Upper lobe of left lung (tissue), 6 donors: ENCODE data around the gene GID8. TPM values are rescaled to one million over a fixed set of nuclear protein-coding genes. Genes with fewer than 3 reads are reported as not detected.

Experiments
- ATAC-seq, 2 donors: fragments of 200-7000 bp; cut with Tn5 transposase; one replicate each; pipeline ENCODE4 v1.9.1; 2022; ENCODE audit warnings: mild to moderate bottlenecking in 2 of 2, moderate library complexity in 2 of 2; ENCODE audit not compliant: low FRiP score in 2 of 2
- DNase-seq, 2 donors: peaks; one replicate each; pipeline ENCODE4 v3.0.0-alpha.2; 2019 to 2020
- H3K27ac ChIP-seq, 4 donors: fragments of 200-600 bp; sonication (generic); one replicate each; pipeline ENCODE4 v1.5.1; 2016 to 2019
- H3K27me3 ChIP-seq, 4 donors: fragments of 200-600 bp; sonication (generic); one replicate each; pipeline ENCODE4 v1.5.1; 2017 to 2019
- H3K36me3 ChIP-seq, 4 donors: fragments of 200-600 bp; sonication (generic); one replicate each; pipeline ENCODE4 v1.5.1; 2016 to 2019
- H3K4me1 ChIP-seq, 4 donors: fragments of 200-600 bp; sonication (generic); one replicate each; pipeline ENCODE4 v1.5.1; 2018 to 2019
- H3K4me3 ChIP-seq, 4 donors: fragments of 200-600 bp; sonication (generic); one replicate each; pipeline ENCODE4 v1.5.1; 2017 to 2019; ENCODE audit warnings: mild to moderate bottlenecking in 2 of 4, moderate library complexity in 1 of 4
- H3K9me3 ChIP-seq, 4 donors: fragments of 200-600 bp; sonication (generic); one replicate each; pipeline ENCODE4 v1.5.1; 2018 to 2019
- CTCF ChIP-seq, 6 experiments: fragments of 450-650 bp in 4 of 6; fragments of 200-600 bp in 2 of 6; sonication (generic) in 2 of 6; IDR thresholded peaks; one replicate each; pipeline ENCODE4 v1.5.1; 2016 to 2019; ENCODE audit warnings: antibody characterized with exemption in 6 of 6
- EP300 ChIP-seq, 4 donors: sonication (generic); formaldehyde crosslinking; IDR thresholded peaks; one replicate each; pipeline ENCODE4 v1.5.1; 2017; ENCODE audit warnings: antibody characterized with exemption in 4 of 4, control low read depth in 2 of 4
- POLR2A ChIP-seq, 4 donors: fragments of 450-650 bp; IDR thresholded peaks; one replicate each; pipeline ENCODE4 v1.5.1; 2016 to 2017; ENCODE audit warnings: antibody characterized with exemption in 4 of 4, mild to moderate bottlenecking in 2 of 4
- POLR2AphosphoS5 ChIP-seq, 2 donors: sonication (generic); formaldehyde crosslinking; IDR thresholded peaks; one replicate each; pipeline ENCODE4 v1.5.1; 2017; ENCODE audit warnings: antibody characterized with exemption in 2 of 2
- WGBS, 2 donors: methylation state at CpG; one replicate each; pipeline ENCODE4 v1.1.5; 2017 to 2018; 5-methylcytosine and 5-hydroxymethylcytosine counted together
- total RNA-seq, 6 donors: library from RNA; depleted of rRNA in 4 of 6; stranded (reverse); fragments of >200 nt in 4 of 6; gene quantifications; one replicate each; pipeline versions ENCODE4 v1.1.0 to v1.2.1, GENCODE V29; 2016 to 2021
- donor health status: DM: no; HTN: no; CAD: no; lungs with moderate emphysema.
- donor health status: DM: no; HTN: yes; CAD: no; lungs with severe emphysema.

GID8 gene
- total RNA-seq, 6 donors from 2014 or later = 18.6 to 33.2 (median 26.3) TPM

GRCh38 chr20:62995898-62996595 lies 58.1 kb downstream of the GID8 start:
- 64 to 74% methylated on average over 10 to 21 of the region's 25 CpGs for WGBS, 2 donors
- H3K27me3 ChIP-seq = peaks cover 0 to 16% (median 2%) of the 10 kb centered on the region in 4 donors
- no peaks in the 10 kb centered on the region for H3K9me3 ChIP-seq
- ATAC-seq (no peak), DNase-seq (no peak)
- no peak for TF ChIP-seq CTCF (IDR thresholded peaks at IDR 0.05)
- TF ChIP-seq POLR2AphosphoS5 (IDR thresholded peaks at IDR 0.05) = no peak
- no peak for TF ChIP-seq POLR2A (IDR thresholded peaks at IDR 0.05)
- no peak for TF ChIP-seq EP300 (IDR thresholded peaks at IDR 0.05)
- no peaks in the 10 kb centered on the region for H3K36me3 ChIP-seq
- no peaks in the 10 kb centered on the region for H3K4me1 ChIP-seq
- no peak overlapping the region for H3K27ac ChIP-seq
- H3K4me3 ChIP-seq = no peak overlapping the region

DNA sequence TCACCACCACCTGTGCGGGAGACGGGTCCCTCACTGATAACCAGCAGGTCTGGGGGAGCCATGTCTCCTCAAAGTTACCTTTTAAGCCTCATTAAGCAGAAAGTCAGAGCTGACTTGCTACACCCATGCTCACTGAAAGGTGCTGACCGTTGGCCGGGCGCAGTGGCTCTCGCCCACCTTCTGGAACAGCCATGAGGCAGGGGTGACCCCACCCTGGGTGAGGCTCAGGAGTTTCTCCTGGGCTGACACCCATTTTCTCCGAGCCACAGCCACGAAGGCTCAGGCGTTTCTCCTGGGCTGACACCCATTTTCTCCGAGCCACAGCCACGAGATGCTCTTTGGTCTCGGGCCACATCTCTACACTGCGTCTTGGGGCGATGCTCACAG lies 58.6 kb downstream of the GID8 start:
- Histone ChIP-seq H3K27me3 (peaks cover 0 to 16% (median 2%) of the 10 kb centered on the region in 4 donors), H3K4me3 (no peak overlapping the region)
- 78 to 85% methylated on average over 10 to 14 of the region's 14 CpGs for WGBS, 2 donors

GRCh38 chr20:62997417-62998035 lies 59.6 kb downstream of the GID8 start:
- DNase-seq (peak in 1 of 2 donors; percentile 36), ATAC-seq (no peak)
- WGBS, 2 donors = 33 to 47% methylated on average over 11 to 20 of the region's 20 CpGs
- H3K27ac ChIP-seq = no peak overlapping the region
- H3K27me3 ChIP-seq = peaks cover 0 to 16% (median 2%) of the 10 kb centered on the region in 4 donors
- TF ChIP-seq EP300 (IDR thresholded peaks at IDR 0.05) = no peak
- no peak for TF ChIP-seq CTCF (IDR thresholded peaks at IDR 0.05)
- no peak for TF ChIP-seq POLR2A (IDR thresholded peaks at IDR 0.05)
- no peak for TF ChIP-seq POLR2AphosphoS5 (IDR thresholded peaks at IDR 0.05)
- no peaks in the 10 kb centered on the region for H3K36me3 ChIP-seq
- no peaks in the 10 kb centered on the region for H3K9me3 ChIP-seq
- H3K4me3 ChIP-seq = no peak overlapping the region
- H3K4me1 ChIP-seq = no peaks in the 10 kb centered on the region

More for the DNA sequence above, 58.6 kb downstream of the GID8 start:
- H3K4me1 ChIP-seq = no peaks in the 10 kb centered on the region
- DNase-seq (peak in 1 of 2 donors; percentile 57), ATAC-seq (no peak)
- no peak overlapping the region for H3K27ac ChIP-seq
- no peaks in the 10 kb centered on the region for H3K36me3 ChIP-seq
- H3K9me3 ChIP-seq = no peaks in the 10 kb centered on the region
- TF ChIP-seq EP300 (IDR thresholded peaks at IDR 0.05) (no peak), POLR2A (IDR thresholded peaks at IDR 0.05) (no peak), POLR2AphosphoS5 (IDR thresholded peaks at IDR 0.05) (no peak), CTCF (IDR thresholded peaks at IDR 0.05) (no peak)

Other genes with a start within 250 kb of the GID8 start
- 1 to 10 TPM in 1 of 6 donors, under 1 TPM in 4, not detected in 1; 0.20 to 1.4 (median 0.26) TPM for gene NTSR1, start 229.3 kb upstream of the GID8 start, total RNA-seq
- gene MRGBP, start 141.7 kb upstream of the GID8 start, total RNA-seq = 10 to 100 TPM in 2 of 6 donors, 1 to 10 TPM in 4; 6.4 to 22.0 (median 8.5) TPM
- gene OGFR, start 133.3 kb upstream of the GID8 start, total RNA-seq = 100 to 1,000 TPM in 2 of 6 donors, 10 to 100 TPM in 4; 63.8 to 166 (median 74.9) TPM
- 1 to 10 TPM in 4 of 6 donors, under 1 TPM in 1, not detected in 1; 0.57 to 8.4 (median 2.1) TPM for gene COL9A3, start 121.1 kb upstream of the GID8 start, total RNA-seq
- gene TCFL5, start 76.3 kb upstream of the GID8 start, total RNA-seq = 1 to 10 TPM; 2.1 to 9.6 (median 7.1) TPM
- gene DIDO1, start 11.6 kb upstream of the GID8 start, total RNA-seq = 100 to 1,000 TPM in 1 of 6 donors, 10 to 100 TPM in 5; 51.6 to 109 (median 58.9) TPM
- 10 to 100 TPM in 4 of 6 donors, 1 to 10 TPM in 2; 3.8 to 18.5 (median 14.4) TPM for gene SLC17A9, start 14.6 kb downstream of the GID8 start, total RNA-seq
- gene BHLHE23, start 68.8 kb downstream of the GID8 start, total RNA-seq = not detected